Measurements from ENCODE around the gene CLCN6. TPM values are rescaled to one million over a fixed set of nuclear protein-coding genes. Genes with fewer than 3 reads are reported as not detected.

The CLCN6 gene
- total RNA-seq (2014; rRNA removed; shearing (Covaris generic)), result 8.9 and 9.5 TPM in 2 replicates

GRCh38 chr1:11805422-11806306, at the start of gene CLCN6, which contains the start of gene MTHFR:
CLCN6 (plus strand) TSS chr1:11806191; CDS start chr1:11806263, 72 bp downstream.
MTHFR (minus strand) TSS chr1:11805964; CDS start chr1:11803116, 2,848 bp downstream.

GRCh38 chr1:11761988-11762406, 44.0 kb upstream of the CLCN6 start, which contains the start of gene C1orf167:
C1orf167 (plus strand) TSS chr1:11762193; CDS start chr1:11764401, 2,208 bp downstream.

GRCh38 chr1:11847667-11848372, 41.8 kb downstream of the CLCN6 start, which contains the start of gene NPPA:
NPPA (minus strand) TSS chr1:11847783; CDS start chr1:11847684, 99 bp downstream.

GRCh38 chr1:11858613-11858967, 52.6 kb downstream of the CLCN6 start, which contains the start of gene NPPB:
NPPB (minus strand) TSS chr1:11858945; CDS start chr1:11858833, 112 bp downstream.

Small RNA genes within 50 kb of the gene (small RNA-seq; reads per million reads assigned to genes)
- gene RF02156 (not detected), gene RF02157 (not detected), gene RF02158 (not detected)

Other genes with a start within 250 kb of the CLCN6 start
- gene FBXO2, start 151.8 kb upstream of the CLCN6 start, total RNA-seq (2014; rRNA removed; shearing (Covaris generic)), result 0.68 and 2.0 TPM in 2 replicates
- gene FBXO44, start 151.3 kb upstream of the CLCN6 start, total RNA-seq (2014; rRNA removed; shearing (Covaris generic)), result 6.7 and 11.0 TPM in 2 replicates
- 8.0 and 8.3 TPM in 2 replicates for gene FBXO6, start 142.0 kb upstream of the CLCN6 start, total RNA-seq (2014; rRNA removed; shearing (Covaris generic))
- gene MAD2L2, start 125.0 kb upstream of the CLCN6 start, total RNA-seq (2014; rRNA removed; shearing (Covaris generic)), result 91.0 and 100 TPM in 2 replicates
- gene DRAXIN, start 114.5 kb upstream of the CLCN6 start, total RNA-seq (2014; rRNA removed; shearing (Covaris generic)), result 0.04 TPM in 1 of 2 replicates, not detected in the other
- gene AGTRAP, start 70.1 kb upstream of the CLCN6 start, total RNA-seq (2014; rRNA removed; shearing (Covaris generic)), result 40.3 and 57.6 TPM in 2 replicates
- 1.3 TPM in 1 of 2 replicates, not detected in the other for gene C1orf167, start 44.0 kb upstream of the CLCN6 start, total RNA-seq (2014; rRNA removed; shearing (Covaris generic))
- gene MTHFR, start 227 bp upstream of the CLCN6 start, total RNA-seq (2014; rRNA removed; shearing (Covaris generic)), result 14.3 and 14.4 TPM in 2 replicates
- gene NPPA, start 41.6 kb downstream of the CLCN6 start, total RNA-seq (2014; rRNA removed; shearing (Covaris generic)), result not detected in 2 replicates
- 0.30 TPM in 1 of 2 replicates, not detected in the other for gene NPPB, start 52.8 kb downstream of the CLCN6 start, total RNA-seq (2014; rRNA removed; shearing (Covaris generic))
- 45.3 and 51.8 TPM in 2 replicates for gene KIAA2013, start 120.2 kb downstream of the CLCN6 start, total RNA-seq (2014; rRNA removed; shearing (Covaris generic))
- gene PLOD1, start 128.5 kb downstream of the CLCN6 start, total RNA-seq (2014; rRNA removed; shearing (Covaris generic)), result 176 and 183 TPM in 2 replicates
- 55.5 and 58.3 TPM in 2 replicates for gene MFN2, start 174.3 kb downstream of the CLCN6 start, total RNA-seq (2014; rRNA removed; shearing (Covaris generic))
- gene MIIP, start 213.3 kb downstream of the CLCN6 start, total RNA-seq (2014; rRNA removed; shearing (Covaris generic)), result 37.0 and 40.7 TPM in 2 replicates